CD4-positive, alpha-beta T cell treated with Interleukin-17A for 4 hours (primary cell): ENCODE results near the gene UBL3.

Experiments used
- DNase-seq: peaks from one replicate; pipeline ENCODE4 v3.0.0-alpha.2; 2020; ENCODE audit warnings: mixed read lengths

The UBL3 gene

GRCh38 chr13:29850213-29850898 lies at the start of gene UBL3:
TSS of gene UBL3 (minus strand) at chr13:29850617. CDS start at chr13:29849538, 1,079 bp downstream.
- peak; percentile 95 for DNase-seq

- no peak for DNase-seq
Observed at GRCh38 chr13:29897102-29897501, 46.7 kb upstream of the UBL3 start.

DNA sequence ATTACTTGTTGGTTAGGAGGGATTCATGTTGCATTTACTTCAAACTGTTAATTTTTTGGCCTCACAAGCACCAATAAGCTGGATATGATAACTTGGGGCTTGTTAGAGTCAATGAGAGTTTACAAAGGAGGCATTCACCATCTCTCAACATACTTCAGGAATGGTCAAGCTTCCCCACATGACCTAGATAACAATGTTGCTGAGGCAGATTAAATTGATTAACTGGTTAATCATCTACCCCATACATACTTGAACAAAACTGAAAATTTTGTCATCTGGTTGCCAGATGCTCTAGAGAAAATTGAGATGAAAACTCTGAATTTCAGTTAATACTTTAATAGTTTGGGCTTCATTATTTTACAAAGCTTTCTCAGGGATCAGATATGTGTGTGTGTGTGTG lies 43.0 kb upstream of the UBL3 start:
- DNase-seq: no peak

GRCh38 chr13:29892151-29892550 lies 41.7 kb upstream of the UBL3 start:
- no peak for DNase-seq

GRCh38 chr13:29889111-29889510 lies 38.7 kb upstream of the UBL3 start:
- DNase-seq: no peak

DNA sequence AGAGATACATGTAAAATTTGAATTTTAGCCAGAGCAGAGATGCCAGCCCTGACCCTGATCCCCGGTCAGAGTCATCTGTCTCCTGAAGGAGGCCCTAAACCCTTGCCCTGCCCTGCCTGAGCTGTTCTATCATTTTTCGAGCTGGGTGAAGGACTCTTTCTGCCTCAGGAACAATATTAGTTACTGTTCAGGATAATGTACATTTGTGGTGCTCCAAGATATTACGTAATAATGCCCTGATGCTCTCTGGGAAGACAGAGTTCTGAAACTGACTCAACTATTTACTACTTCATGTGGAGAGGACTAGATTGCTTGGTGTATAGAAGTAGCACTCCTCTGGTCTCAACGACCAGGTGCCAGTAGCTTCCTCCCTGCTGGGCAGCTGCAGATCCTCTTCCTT lies 37.9 kb upstream of the UBL3 start:
- DNase-seq: no peak

DNA sequence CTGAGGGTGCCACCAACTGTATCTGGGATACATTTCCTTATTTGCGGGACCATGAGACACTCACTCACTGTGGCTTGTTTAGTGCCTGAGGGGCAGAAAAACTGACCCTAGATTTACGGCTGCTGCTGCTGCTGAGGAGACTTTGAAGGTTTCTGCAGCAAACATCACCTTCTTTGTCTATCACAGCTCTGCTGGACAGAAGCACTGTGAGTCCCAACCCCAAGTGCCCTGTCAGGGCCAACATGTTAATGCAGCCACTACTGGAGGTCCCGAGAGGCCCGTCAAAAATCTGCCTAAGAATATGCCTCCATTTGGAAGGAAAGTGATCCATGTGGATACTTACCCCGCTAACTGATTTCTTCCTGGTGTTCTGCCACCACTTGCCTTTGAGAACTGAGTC lies 37.3 kb upstream of the UBL3 start:
- no peak for DNase-seq

GRCh38 chr13:29887030-29887557 lies 36.7 kb upstream of the UBL3 start:
- DNase-seq: no peak

DNA sequence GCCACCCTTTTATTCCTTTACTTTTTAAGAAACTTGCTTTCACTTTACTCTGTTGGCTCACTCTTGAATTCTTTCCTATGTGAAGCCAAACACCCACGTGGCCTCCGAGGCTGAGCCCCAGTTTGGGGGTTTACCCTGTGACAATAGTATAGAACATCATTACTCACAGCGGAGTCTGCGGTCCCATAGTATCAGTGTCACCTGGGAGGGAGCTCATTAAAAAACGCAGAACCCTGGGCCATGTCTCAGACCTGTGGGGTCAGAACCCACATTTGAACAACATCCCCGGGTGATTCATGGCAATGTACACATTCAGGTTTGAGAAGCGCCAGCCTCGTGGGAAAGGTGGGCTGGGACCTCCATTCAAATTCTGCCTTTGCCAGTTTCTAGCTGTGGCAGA lies 36.0 kb upstream of the UBL3 start:
- peak; percentile 21 for DNase-seq

GRCh38 chr13:29885989-29886388 lies 35.6 kb upstream of the UBL3 start:
- DNase-seq: no peak

DNA sequence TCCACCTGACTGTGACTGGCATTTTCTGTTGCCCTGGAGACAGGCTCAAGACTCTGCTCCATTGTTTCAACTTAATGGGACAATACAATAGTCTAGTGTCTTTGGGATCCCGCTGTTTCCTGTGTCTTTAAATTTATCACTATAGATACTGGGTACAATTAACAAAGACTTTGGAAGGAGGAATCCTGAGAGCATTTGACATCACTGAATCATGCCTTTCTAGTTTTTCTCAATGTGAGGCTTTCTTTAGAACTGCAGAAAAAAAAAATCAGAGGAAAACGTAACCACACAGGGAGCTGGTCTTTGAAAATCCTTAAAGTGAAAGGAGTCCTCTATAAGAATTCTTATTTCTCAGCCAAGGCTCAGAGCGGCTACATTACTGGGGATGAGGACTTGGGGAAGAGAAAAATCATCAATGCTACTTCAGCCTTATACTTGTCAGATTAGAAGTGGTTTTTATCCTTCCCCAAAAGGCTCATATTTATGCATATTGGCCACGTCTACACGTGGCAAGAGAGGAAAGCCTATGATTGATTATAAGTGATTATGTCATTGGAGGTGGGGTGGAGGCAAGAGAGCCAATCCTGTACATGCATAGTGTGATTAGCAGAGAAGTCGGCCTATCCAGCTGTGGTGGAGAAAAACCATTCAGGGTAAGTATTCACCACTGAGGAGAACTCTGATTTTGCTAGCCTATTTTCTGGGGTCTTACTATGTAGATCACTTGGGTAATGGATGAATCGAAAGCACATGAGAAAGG lies 34.4 kb upstream of the UBL3 start:
- DNase-seq: no peak

- no peak for DNase-seq
Observed at GRCh38 chr13:29883941-29884518, 33.6 kb upstream of the UBL3 start.

DNA sequence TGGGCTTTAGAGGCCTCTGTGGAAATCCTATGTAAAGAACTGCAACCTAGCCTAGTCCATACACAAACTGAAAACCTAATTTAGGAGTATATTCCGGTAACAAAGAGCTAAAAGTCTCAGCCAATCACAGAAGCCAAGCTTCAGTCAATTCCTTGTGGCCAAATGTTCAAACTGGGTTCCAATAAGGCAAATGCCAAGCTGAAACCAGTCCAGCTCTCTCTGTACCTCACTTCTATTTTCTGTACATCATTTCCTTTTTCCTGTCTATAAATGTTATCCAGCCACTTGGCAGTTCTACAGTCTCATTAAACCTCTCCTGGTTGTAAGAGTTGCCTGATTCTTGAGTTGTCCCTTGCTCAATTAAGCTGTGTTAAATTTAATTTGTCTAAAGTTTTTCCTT lies 31.7 kb upstream of the UBL3 start:
- DNase-seq: no peak

GRCh38 chr13:29878101-29878500 lies 27.7 kb upstream of the UBL3 start:
- DNase-seq: no peak

GRCh38 chr13:29877456-29878078 lies 27.1 kb upstream of the UBL3 start:
- no peak for DNase-seq

GRCh38 chr13:29875646-29876045 lies 25.2 kb upstream of the UBL3 start:
- no peak for DNase-seq

DNA sequence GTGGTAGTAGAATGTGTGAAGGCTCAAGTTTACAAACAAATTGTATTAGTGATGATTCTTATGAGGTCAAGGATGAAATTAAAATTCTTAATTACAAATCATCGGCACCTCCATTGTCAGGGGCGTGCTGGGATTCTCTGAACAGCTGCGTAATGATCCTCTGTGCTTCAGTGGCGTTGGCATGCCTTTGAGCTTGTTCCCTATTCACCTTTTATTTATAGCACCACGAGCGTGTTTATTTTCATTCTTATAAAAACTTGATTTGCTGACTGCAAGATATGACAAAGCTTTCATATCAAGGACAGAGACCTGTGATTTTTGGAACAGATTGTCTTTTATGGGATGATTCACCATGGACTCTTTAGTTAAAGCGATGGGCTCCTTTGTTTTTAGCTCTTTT lies 18.2 kb upstream of the UBL3 start:
- no peak for DNase-seq

DNA sequence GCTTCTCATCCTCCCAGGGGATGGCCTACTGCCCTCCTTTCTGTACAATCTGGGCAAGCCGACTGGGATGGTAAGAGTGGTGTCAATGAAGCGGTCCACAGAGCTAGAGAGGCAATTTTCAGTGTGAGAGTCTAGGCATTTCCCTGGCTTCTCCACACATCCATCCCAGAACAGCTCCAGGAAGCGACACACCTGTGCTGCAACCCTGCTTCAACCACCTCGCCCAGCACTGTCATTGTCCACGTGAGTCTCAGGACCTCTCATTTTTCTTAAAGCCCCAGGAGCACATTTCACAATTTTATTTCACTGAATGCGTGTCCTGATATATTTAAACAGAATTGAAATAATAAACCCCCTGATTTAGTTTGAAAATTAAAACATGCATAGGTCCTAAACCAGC lies 15.5 kb upstream of the UBL3 start:
- DNase-seq: no peak

GRCh38 chr13:29861694-29862110 lies 11.3 kb upstream of the UBL3 start:
- DNase-seq: no peak

- no peak for DNase-seq
Observed at GRCh38 chr13:29859971-29860370, 9.6 kb upstream of the UBL3 start.

DNA sequence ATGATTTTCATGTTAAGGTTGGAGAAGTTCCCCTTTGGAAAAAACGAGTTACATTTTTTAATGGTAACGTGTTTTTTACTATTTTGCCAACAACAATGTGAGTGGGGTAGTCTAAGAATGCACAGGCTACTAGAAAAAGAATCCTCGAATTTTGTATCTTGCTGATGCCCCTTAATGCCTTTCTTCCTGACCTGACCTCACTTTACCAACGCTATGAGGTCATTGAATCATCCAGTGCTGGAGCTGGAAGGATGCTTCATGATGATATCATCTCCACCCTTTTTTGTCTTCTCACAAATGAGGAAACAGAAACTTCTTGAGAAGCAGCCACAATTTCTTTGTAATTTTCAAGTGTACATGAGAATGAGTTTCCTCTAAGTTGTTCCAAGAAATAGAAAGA lies 8.2 kb upstream of the UBL3 start:
- DNase-seq: no peak

- no peak for DNase-seq
Observed at GRCh38 chr13:29858231-29858630, 7.8 kb upstream of the UBL3 start.

DNA sequence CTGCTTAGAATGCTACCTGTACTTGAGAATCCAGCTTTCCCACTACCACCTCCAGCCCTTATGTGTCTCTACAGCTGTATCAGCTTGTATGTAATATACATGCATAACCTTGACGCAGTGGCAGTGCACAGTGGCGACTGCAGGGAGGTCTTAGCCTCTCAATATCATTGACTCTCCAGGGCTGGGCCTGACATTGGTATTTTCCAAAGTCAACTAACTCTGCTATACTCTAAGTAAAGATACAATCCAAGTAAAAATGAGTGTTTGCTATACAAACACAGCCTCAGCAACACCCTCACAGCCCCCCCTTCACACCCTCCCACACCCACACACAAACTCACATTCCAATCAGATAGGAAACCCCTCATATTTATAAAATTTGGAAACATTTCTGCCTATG lies 6.7 kb upstream of the UBL3 start:
- DNase-seq: no peak

GRCh38 chr13:29856426-29856825 lies 6.0 kb upstream of the UBL3 start:
- no peak for DNase-seq
